NOMO-1 treated with DMSO at 0.1 percent for 48 hours (cell line): Measurements from ENCODE around the gene VHLL.

ENCODE experiments used
- DNase-seq: peaks from one replicate; lab custom pipeline; 2025; ENCODE audit not compliant: unreplicated experiment; lab: John Stamatoyannopoulos, UW

VHLL gene

DNA sequence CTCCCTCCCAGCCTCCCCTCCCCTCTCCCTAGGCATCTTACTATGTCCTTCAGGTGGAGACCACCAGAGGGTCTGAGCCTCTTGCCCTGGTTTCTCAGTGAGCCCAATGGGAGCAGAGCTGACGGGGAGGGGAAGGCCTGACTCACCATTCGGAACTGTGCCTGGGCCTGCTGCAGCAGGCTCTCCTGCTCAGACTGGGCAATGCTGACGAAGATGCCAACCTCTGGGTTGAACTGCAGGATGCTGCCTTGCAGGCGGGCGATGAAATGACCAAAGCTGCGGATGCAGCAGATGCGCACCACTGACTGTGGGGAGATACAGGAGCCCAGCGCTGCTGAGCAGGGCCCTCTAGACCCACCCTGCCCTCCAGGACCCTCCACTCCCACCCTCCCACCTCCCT is 40.2 kb downstream of the VHLL start:
- DNase-seq: no peak

GRCh38 chr1:156257711-156258110 is 41.4 kb downstream of the VHLL start:
- DNase-seq: no peak

GRCh38 chr1:156253634-156254033 is 45.5 kb downstream of the VHLL start:
- DNase-seq: no peak

DNA sequence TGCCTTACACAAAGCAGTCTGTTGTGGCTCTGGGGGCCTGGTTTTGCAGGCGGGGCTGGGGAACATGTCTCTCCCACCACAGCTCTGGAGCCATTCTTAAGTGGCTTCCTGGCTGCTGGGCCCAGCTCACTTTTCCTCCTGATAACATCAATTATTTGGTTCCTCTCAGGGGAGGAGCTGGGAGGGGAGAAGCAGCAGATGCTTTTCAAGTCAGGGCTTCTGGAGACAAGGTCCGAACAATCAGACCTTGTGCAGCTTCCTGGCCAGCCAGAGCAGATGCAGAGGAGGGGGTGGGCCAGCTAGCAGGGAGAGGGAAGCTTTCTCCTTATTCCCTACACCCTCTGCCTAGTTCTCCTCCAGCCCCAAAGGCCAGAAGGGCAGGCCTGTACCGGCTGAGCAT is 47.6 kb downstream of the VHLL start:
- no peak for DNase-seq

DNA sequence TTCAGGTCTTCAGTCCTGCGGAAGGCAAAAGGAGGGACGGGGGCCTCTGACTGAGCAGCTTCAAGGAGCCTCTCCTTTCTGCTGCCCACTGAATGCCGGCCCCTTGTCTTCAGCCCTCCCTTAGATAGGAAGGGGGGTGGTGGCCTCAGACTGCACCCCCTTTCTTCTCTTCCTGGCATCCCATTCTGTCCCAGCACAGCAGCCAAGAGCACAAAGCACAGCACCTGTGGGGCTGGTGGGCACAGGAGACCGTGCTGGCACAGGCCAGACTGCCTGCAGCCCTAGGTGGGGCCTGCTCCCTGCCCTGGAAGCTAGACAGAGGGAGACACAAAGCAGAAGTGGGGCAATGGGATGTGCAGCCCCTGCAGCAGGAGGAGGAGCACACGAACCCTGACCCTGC is 49.5 kb downstream of the VHLL start:
- no peak for DNase-seq
